ENCODE measurements around the gene C6orf47.

Gene C6orf47

DNA sequence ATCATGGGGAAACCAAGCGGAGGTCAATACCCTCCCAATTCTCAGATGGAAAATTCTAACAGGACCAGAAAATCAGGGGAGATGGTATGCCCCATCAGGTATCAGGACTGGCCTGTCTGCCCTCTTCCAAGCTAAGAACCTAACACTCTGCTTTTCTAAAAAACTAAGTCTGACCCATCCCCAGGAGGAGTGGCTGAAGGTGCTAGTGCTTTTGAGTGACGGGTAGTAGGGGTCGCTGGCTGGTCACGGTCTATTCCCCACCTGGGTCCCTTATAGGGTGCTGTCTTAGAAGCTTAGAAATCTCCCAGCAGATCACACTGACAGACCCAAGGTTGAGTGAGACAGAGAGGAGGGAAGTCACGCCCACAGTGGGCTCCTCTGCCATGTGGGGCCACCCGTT is 33.0 kb upstream of the C6orf47 start:
- TF ChIP-seq, protein P1, sequence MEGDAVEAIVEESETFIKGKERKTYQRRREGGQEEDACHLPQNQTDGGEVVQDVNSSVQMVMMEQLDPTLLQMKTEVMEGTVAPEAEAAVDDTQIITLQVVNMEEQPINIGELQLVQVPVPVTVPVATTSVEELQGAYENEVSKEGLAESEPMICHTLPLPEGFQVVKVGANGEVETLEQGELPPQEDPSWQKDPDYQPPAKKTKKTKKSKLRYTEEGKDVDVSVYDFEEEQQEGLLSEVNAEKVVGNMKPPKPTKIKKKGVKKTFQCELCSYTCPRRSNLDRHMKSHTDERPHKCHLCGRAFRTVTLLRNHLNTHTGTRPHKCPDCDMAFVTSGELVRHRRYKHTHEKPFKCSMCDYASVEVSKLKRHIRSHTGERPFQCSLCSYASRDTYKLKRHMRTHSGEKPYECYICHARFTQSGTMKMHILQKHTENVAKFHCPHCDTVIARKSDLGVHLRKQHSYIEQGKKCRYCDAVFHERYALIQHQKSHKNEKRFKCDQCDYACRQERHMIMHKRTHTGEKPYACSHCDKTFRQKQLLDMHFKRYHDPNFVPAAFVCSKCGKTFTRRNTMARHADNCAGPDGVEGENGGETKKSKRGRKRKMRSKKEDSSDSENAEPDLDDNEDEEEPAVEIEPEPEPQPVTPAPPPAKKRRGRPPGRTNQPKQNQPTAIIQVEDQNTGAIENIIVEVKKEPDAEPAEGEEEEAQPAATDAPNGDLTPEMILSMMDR (IDR thresholded peaks at IDR 0.05; ENCODE audit: control extremely low read depth, extremely low read depth, low read depth, missing control alignments): no peak
- ChIA-PET POLR2A (interaction anchor here (0.6 to 0.7 kb wide), 3 partner anchors 20 to 183 kb away, joined by 3 to 5 read pairs (median 4); no protein-coding TSS in a partner anchor), CTCF (interaction anchor here (0.8 to 6.1 kb wide), 7 partner anchors 9 to 76 kb away, joined by 3 to 26 read pairs (median 6); partner anchors contain the start of genes ABHD16A, DDAH2, GPANK1 and LY6G5C)
- no peak for DNase-seq (ENCODE audit: extremely low spot score)

DNA sequence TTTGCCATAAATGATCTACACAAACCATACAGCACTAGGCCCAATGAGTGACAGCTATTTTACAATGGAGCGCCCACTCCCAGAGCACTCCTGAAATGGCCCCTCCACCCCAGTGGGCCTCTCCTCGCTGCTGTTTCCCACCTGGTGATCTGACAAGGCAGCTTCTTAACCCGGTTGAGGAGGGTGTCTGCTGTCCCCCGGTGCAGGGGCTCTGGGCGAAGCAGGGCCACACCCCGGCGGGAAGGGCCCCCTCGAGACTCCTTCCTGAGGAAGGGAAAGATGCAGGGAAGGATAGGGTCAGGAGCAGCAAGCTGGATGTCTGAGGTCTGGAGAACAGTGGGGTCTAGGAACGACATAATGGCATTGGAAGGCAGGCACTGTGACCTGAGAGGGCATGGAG is 32.3 kb upstream of the C6orf47 start:
- ChIA-PET CTCF (interaction anchor here (1.0 to 6.1 kb wide), 8 partner anchors 9 to 103 kb away, joined by 3 to 26 read pairs (median 6); partner anchors contain the start of genes ABHD16A, DDAH2, GPANK1 and LY6G5C), POLR2A (interaction anchor here (0.6 kb wide), 1 partner anchor 45 kb away, joined by 3 read pairs; no protein-coding TSS in a partner anchor)
- DNase-seq (ENCODE audit: extremely low spot score): no peak
- TF ChIP-seq, protein P1 (IDR thresholded peaks at IDR 0.05; ENCODE audit: control extremely low read depth, extremely low read depth, low read depth, missing control alignments): no peak

DNA sequence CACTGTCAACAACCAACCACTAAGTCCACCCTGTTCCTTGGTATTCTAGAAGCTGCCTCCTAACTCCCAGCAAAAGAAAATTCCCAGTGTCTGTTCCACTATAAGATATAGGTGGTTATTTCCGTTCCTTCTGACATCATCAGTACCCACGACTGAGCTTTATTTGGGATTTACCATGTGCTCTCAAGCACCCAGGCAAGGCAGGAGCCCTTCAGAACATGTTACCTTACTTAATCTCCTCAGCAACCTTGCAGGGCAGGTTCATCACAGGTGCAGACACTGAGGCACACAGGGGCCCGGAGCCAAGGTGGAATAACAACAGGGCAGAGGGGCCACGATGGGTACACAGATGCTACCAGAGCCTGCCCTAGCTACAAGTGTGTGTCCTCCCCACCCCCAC is 31.8 kb upstream of the C6orf47 start:
- TF ChIP-seq, protein P1 (IDR thresholded peaks at IDR 0.05; ENCODE audit: control extremely low read depth, extremely low read depth, low read depth, missing control alignments): no peak
- ChIA-PET POLR2A (interaction anchor here (0.5 to 1.3 kb wide), 3 partner anchors 46 to 218 kb away, joined by 3 read pairs; partner anchors contain the start of gene HSPA1B), CTCF (interaction anchor here (1.0 to 6.1 kb wide), 5 partner anchors 10 to 104 kb away, joined by 3 to 26 read pairs (median 5); partner anchors contain the start of genes ABHD16A, LY6G5C and VARS1)
- no peak for DNase-seq (ENCODE audit: extremely low spot score)

DNA sequence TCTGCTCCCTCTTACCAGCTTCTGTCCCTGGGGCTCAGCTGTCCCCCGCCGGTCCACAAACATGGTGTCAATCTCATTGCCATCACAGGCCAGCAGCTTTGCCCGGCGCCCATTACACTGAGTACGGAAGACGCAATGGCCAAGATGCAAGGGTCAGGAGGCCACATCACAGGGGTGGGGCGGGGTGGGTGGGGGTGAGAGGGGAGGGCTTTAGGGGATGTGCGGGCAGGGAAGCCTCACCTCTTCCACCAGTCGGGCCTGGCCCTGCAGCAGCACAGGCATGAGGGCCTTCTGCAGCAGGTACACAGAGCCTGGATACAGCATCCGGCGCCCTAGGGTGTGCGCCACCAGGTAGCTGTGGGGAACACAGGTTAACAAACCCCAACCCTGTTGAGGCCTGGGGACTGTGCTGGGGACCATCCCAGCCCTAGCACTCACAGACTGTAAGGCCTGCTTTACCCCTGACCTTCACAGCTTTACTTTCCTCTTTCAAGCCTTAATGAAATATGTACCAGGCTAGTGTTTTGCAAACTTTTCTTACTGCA is 31.1 kb upstream of the C6orf47 start:
- ChIA-PET CTCF (interaction anchor here (1.0 to 6.1 kb wide), 5 partner anchors 11 to 104 kb away, joined by 3 to 26 read pairs (median 11); partner anchors contain the start of genes LY6G5C, LY6G6D and VARS1), POLR2A (interaction anchor here (0.5 to 1.3 kb wide), 2 partner anchors 136 to 219 kb away, joined by 3 read pairs; partner anchors contain the start of gene HSPA1B)
- TF ChIP-seq, protein P1 (IDR thresholded peaks at IDR 0.05; ENCODE audit: control extremely low read depth, extremely low read depth, low read depth, missing control alignments): no peak
- no peak for DNase-seq (ENCODE audit: extremely low spot score)

DNA sequence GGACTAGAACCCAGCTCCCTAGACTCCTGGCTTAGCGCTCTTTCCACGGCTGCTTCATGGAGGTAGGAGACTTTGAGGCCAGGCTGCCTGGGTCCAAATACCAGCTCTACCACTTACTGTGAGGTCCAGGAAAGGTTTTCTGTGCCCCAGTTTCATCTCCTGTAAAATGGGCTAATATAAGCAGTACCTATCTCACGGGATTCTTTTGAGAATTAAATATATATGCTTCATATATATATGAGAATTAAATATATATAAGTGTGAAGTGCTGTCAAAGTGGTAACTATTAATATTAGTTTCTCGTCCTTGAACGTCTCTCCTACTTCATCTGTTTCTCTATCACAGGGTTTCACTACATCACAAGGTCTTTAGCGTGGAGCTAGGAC is 30.5 kb upstream of the C6orf47 start:
- TF ChIP-seq, protein P1 (IDR thresholded peaks at IDR 0.05; ENCODE audit: control extremely low read depth, extremely low read depth, low read depth, missing control alignments): no peak
- DNase-seq (ENCODE audit: extremely low spot score): no peak
- POLR2A ChIA-PET: no interaction called here
- CTCF ChIA-PET: interaction anchor here (1.5 to 6.1 kb wide), 5 partner anchors 7 to 79 kb away, joined by 3 to 26 read pairs (median 11); partner anchors contain the start of genes LY6G5C and LY6G6D

DNA sequence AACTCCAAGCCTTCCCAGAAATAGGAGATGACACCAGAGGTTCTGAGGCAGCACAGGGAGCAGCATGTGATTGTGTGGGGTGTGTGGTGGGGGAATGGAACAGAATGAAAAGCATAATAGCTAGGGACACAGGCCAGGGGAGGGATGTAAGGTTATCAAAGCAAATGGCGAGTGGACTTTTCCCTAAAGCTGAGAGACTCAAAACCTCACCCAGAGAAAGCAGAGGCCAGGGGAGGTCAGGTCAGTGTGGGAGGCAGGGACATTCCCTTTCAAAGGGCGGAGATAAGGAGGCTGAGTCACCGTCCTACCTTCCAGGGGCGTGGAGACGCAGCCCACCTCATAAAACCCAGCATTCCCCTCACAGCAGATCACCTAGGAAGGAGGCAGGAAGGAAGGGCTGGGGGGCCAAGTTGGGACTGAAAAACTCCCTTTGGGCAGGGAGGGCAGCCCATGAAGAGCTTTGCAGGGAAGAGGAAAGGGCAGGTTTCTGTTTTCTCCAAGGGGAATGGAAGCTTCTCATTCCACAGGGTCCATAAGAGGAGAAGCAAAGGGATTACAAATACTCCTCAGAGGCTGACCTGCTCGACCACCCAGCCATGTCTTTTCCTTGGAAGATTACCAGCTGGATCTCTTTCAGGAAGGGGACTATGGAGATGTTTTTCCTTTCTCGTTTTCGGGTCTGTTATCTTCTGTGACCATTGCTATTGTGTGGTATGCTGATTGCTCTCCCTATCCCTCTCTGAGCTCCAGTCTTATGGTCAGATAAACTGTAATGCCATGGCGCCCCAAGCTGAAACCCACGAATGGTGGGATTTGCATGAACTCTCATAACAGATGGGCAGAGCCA is 29.9 kb upstream of the C6orf47 start:
- TF ChIP-seq, protein P1 (IDR thresholded peaks at IDR 0.05; ENCODE audit: control extremely low read depth, extremely low read depth, low read depth, missing control alignments): no peak
- ChIA-PET POLR2A (interaction anchor here (0.6 kb wide), 1 partner anchor 130 kb away, joined by 10 read pairs; no protein-coding TSS in a partner anchor), CTCF (interaction anchor here (0.7 to 6.1 kb wide), 9 partner anchors 8 to 144 kb away, joined by 3 to 26 read pairs (median 4); partner anchors contain the start of genes ATP6V1G2, LY6G5C and LY6G6D)
- no peak for DNase-seq (ENCODE audit: extremely low spot score)
